ENCODE measurements around the gene CREBBP. TPM values are rescaled to one million over a fixed set of nuclear protein-coding genes. Genes with fewer than 3 reads are reported as not detected.
A peak's percentile ranks its signal among the peaks of the same experiment; 100 is the strongest.

The CREBBP gene
- total and polyA plus RNA-seq, 9 of the 15 experiments (the other 6 are each of a cell fraction or from before 2014, with no cell fraction given), result 0.70 to 24.8 (median 5.6) TPM

DNA sequence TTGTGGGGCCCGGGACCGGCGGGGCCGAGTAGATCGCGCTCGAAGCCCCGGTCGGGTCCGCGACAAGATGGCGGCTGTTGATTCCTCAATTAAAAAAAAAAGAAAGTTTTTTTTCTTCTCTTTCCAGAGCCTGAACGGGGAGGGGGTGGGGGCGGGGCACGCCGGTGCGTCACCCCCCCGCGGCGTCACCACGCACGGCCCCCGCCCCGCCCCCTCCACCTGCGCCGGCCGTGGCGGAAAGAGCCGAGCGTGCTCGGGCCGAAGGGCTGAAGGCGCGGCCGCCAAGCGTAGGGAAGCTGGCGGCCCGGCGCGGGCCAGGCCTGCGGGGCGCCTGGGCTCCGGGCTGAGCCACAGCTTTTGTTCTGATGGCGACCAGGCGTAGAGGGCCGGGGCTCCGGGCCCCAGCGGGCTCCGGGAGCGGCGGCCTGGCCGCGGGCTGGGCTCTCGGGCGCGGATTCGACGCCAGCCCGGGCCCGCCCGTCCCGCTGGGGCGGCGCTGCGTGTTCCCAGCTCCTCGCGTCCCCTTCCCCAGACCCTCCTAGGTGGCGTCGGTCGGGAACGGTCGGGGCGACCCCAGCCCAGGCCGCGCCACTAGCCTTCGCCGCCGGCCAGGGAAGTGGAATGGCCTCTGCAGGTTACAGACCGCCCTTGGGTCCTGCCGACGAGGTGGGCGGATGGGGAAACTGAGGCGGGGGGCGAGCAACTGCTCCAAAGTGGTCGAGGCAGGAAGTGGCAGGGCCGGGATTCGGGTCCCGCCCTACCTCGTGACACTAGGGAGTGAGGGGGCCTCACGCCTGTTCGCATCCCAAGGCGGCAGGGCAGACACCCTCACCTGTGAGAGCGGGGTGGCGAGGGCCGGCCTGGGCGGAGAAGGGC lies at the start of gene CREBBP (continued):
- TF ChIP-seq FOXA1 (IDR thresholded peaks at IDR 0.05; ENCODE audit: borderline replicate concordance), result no peak
- TF ChIP-seq, protein P1, sequence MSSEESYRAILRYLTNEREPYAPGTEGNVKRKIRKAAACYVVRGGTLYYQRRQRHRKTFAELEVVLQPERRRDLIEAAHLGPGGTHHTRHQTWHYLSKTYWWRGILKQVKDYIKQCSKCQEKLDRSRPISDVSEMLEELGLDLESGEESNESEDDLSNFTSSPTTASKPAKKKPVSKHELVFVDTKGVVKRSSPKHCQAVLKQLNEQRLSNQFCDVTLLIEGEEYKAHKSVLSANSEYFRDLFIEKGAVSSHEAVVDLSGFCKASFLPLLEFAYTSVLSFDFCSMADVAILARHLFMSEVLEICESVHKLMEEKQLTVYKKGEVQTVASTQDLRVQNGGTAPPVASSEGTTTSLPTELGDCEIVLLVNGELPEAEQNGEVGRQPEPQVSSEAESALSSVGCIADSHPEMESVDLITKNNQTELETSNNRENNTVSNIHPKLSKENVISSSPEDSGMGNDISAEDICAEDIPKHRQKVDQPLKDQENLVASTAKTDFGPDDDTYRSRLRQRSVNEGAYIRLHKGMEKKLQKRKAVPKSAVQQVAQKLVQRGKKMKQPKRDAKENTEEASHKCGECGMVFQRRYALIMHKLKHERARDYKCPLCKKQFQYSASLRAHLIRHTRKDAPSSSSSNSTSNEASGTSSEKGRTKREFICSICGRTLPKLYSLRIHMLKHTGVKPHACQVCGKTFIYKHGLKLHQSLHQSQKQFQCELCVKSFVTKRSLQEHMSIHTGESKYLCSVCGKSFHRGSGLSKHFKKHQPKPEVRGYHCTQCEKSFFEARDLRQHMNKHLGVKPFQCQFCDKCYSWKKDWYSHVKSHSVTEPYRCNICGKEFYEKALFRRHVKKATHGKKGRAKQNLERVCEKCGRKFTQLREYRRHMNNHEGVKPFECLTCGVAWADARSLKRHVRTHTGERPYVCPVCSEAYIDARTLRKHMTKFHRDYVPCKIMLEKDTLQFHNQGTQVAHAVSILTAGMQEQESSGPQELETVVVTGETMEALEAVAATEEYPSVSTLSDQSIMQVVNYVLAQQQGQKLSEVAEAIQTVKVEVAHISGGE (CRISPR knock-in tag; IDR thresholded peaks at IDR 0.05), result no peak
- TF ChIP-seq SMARCC2 (IDR thresholded peaks at IDR 0.05; ENCODE audit: low read depth), result no peak
- TF ChIP-seq ZBTB7A (IDR thresholded peaks at IDR 0.05; ENCODE audit: borderline replicate concordance, control insufficient read depth, low read depth, low read length), result peak; percentile 83; the same call in 1 of the 2 replicates
- TF ChIP-seq ZNF586 (CRISPR knock-in tag; conservative IDR thresholded peaks at IDR 0.05), result no peak
- peak; percentile 77; the same call in 1 of the 2 replicates for TF ChIP-seq PHF8 (IDR thresholded peaks at IDR 0.05; ENCODE audit: borderline replicate concordance, low read length)
- no peak for TF ChIP-seq MNT (conservative IDR thresholded peaks at IDR 0.05)
- no peak for TF ChIP-seq E2F8 (IDR thresholded peaks at IDR 0.05; ENCODE audit: low read depth, partially characterized antibody)
- TF ChIP-seq SRSF1 (IDR thresholded peaks at IDR 0.05; ENCODE audit: low read depth, low read length), result no peak
- TF ChIP-seq, protein P2, sequence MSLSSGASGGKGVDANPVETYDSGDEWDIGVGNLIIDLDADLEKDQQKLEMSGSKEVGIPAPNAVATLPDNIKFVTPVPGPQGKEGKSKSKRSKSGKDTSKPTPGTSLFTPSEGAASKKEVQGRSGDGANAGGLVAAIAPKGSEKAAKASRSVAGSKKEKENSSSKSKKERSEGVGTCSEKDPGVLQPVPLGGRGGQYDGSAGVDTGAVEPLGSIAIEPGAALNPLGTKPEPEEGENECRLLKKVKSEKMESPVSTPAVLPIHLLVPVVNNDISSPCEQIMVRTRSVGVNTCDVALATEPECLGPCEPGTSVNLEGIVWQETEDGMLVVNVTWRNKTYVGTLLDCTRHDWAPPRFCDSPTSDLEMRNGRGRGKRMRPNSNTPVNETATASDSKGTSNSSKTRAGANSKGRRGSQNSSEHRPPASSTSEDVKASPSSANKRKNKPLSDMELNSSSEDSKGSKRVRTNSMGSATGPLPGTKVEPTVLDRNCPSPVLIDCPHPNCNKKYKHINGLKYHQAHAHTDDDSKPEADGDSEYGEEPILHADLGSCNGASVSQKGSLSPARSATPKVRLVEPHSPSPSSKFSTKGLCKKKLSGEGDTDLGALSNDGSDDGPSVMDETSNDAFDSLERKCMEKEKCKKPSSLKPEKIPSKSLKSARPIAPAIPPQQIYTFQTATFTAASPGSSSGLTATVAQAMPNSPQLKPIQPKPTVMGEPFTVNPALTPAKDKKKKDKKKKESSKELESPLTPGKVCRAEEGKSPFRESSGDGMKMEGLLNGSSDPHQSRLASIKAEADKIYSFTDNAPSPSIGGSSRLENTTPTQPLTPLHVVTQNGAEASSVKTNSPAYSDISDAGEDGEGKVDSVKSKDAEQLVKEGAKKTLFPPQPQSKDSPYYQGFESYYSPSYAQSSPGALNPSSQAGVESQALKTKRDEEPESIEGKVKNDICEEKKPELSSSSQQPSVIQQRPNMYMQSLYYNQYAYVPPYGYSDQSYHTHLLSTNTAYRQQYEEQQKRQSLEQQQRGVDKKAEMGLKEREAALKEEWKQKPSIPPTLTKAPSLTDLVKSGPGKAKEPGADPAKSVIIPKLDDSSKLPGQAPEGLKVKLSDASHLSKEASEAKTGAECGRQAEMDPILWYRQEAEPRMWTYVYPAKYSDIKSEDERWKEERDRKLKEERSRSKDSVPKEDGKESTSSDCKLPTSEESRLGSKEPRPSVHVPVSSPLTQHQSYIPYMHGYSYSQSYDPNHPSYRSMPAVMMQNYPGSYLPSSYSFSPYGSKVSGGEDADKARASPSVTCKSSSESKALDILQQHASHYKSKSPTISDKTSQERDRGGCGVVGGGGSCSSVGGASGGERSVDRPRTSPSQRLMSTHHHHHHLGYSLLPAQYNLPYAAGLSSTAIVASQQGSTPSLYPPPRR (CRISPR knock-in tag; IDR thresholded peaks at IDR 0.05; ENCODE audit: borderline replicate concordance), result no peak
- no peak for TF ChIP-seq SIX5 (IDR thresholded peaks at IDR 0.05; ENCODE audit: borderline replicate concordance in 1 of 2, insufficient read depth in 1 of 2, low read depth in 1 of 2, low read length in 2 of 2)

Data from K562 (cell line).